ENCODE measurements around the gene TAF3.
A peak's percentile ranks its signal among the peaks of the same experiment; 100 is the strongest.

The TAF3 gene

DNA sequence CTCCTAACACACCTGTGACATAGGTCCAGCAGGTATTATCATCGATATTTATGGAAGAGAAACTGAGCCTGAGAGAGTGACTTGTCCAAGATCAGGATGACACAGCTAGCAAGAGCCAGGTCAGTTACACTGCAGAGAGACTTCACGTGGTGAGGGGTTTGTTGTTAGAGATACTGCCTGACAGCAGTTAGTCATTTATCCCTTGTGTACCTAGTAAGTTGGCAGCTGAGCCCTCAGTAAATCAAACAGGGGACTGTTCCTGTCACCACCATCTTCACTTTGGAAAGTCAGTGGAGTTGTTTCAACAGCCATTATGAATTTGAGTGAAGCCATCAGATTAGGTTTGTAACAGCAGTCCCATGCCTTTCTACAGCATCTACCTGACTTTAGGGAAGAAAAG, 148.7 kb downstream of the TAF3 start:
- TF ChIP-seq, protein P1, sequence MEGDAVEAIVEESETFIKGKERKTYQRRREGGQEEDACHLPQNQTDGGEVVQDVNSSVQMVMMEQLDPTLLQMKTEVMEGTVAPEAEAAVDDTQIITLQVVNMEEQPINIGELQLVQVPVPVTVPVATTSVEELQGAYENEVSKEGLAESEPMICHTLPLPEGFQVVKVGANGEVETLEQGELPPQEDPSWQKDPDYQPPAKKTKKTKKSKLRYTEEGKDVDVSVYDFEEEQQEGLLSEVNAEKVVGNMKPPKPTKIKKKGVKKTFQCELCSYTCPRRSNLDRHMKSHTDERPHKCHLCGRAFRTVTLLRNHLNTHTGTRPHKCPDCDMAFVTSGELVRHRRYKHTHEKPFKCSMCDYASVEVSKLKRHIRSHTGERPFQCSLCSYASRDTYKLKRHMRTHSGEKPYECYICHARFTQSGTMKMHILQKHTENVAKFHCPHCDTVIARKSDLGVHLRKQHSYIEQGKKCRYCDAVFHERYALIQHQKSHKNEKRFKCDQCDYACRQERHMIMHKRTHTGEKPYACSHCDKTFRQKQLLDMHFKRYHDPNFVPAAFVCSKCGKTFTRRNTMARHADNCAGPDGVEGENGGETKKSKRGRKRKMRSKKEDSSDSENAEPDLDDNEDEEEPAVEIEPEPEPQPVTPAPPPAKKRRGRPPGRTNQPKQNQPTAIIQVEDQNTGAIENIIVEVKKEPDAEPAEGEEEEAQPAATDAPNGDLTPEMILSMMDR (IDR thresholded peaks at IDR 0.05) = no peak

DNA sequence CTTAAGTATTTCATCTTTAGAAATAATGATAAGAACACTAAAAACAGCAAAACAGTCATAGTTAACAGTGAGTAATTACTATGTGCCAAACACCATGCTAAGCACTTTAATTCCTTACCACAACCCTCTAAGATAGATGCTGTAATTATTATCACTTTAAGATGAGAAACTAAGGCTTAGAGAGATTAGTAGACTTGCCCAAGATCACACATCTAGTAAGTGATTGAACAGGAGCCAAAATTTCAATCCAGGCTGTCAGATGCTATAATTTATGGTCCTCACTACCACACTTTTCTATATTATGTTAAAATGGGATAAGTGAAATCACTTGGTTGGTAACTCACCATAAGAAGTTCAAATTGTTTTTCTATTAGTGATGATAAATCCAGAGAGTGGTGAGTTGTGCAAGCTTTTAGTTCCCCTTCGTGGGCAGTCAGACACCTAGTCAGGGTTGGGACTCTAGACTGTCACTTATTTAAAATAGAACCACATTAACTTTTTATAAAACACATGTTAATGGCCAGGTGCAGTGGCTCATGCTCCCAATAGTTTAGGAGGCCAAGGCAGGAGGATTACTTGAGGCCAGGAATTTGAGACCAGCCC, 150.3 kb downstream of the TAF3 start:
- H3K4me1 ChIP-seq = no peaks in the 10 kb centered on the region
- H3K79me2 ChIP-seq = no peaks in the 10 kb centered on the region
- H3K9me3 ChIP-seq (ENCODE audit: control insufficient read depth, low read length) = no peaks in the 10 kb centered on the region

More for the DNA sequence above, 148.7 kb downstream of the TAF3 start:
- peaks cover under 1% of the 10 kb centered on the region for H3K79me2 ChIP-seq
- no peak overlapping the region for H3K4me2 ChIP-seq (ENCODE audit: low read length)
- no peaks in the 10 kb centered on the region for H3K4me1 ChIP-seq
- no peak overlapping the region for H2AFZ ChIP-seq
- H3K4me3 ChIP-seq (ENCODE audit: low read depth, low read length) = no peak overlapping the region
- H3K36me3 ChIP-seq (ENCODE audit: control insufficient read depth, insufficient read depth, low read length) = no peaks in the 10 kb centered on the region
- H3K27ac ChIP-seq = no peak overlapping the region
- H3K9ac ChIP-seq = no peak overlapping the region
- H3K27me3 ChIP-seq (ENCODE audit: control insufficient read depth, insufficient read depth, low read length) = no peaks in the 10 kb centered on the region
- H3K9me3 ChIP-seq (ENCODE audit: control insufficient read depth, low read length) = no peaks in the 10 kb centered on the region

DNA sequence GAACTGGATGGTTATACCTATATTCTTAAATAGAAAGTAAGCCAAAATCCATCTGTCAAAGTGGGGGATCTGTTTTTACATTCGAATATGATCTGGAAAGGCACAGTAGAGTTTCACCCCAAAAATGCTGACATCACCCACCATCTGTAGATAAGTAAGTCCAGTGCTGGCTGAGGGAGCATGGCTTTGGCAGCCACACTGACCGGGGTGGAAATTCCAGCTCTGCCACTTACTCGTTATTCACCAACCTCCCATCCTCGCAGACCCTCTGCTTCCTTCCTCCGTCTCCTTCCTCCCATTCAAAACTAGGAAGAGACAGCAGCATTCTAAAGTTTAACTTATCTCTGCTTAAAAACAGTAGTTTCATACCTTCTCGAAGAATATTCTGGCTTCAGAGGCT, 151.3 kb downstream of the TAF3 start:
- Histone ChIP-seq H3K79me2 (no peaks in the 10 kb centered on the region), H2AFZ (no peak overlapping the region), H3K27me3 (ENCODE audit: control insufficient read depth, insufficient read depth, low read length) (no peaks in the 10 kb centered on the region), H3K4me3 (ENCODE audit: low read depth, low read length) (peak overlapping the region; percentile 7), H3K36me3 (ENCODE audit: control insufficient read depth, insufficient read depth, low read length) (no peaks in the 10 kb centered on the region), H3K27ac (no peak overlapping the region), H3K9ac (no peak overlapping the region), H3K4me1 (no peaks in the 10 kb centered on the region), H3K4me2 (ENCODE audit: low read length) (no peak overlapping the region), H3K9me3 (ENCODE audit: control insufficient read depth, low read length) (no peaks in the 10 kb centered on the region)
- TF ChIP-seq, protein P1 (IDR thresholded peaks at IDR 0.05) = no peak

More for the DNA sequence above, 150.3 kb downstream of the TAF3 start:
- H3K4me3 ChIP-seq (ENCODE audit: low read depth, low read length) = no peak overlapping the region
- no peak overlapping the region for H3K27ac ChIP-seq
- no peak overlapping the region for H2AFZ ChIP-seq
- H3K4me2 ChIP-seq (ENCODE audit: low read length) = no peak overlapping the region
- TF ChIP-seq, protein P1 (IDR thresholded peaks at IDR 0.05) = no peak
- H3K9ac ChIP-seq = no peak overlapping the region
- H3K36me3 ChIP-seq (ENCODE audit: control insufficient read depth, insufficient read depth, low read length) = no peaks in the 10 kb centered on the region
- no peaks in the 10 kb centered on the region for H3K27me3 ChIP-seq (ENCODE audit: control insufficient read depth, insufficient read depth, low read length)

DNA sequence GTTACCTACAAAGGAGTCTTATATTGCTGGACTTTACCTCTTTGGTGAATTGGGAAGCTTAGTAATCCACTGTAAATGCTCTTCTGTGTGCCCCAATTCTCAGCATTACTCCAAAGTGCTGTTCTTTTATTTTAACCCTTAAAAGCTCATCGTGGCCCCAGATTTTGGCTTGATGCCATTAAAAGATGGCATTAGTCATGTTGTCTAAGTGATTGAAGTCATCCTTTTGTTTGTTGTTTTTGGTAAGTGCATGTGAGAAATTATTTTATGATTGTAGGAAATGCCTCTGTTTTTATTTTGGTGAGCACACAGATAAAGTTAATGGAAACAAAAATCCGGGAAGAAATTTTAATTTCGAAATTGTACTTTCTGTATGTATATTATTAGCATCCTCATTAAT, 153.6 kb downstream of the TAF3 start:
- no peak overlapping the region for H3K4me2 ChIP-seq (ENCODE audit: low read length)
- no peak overlapping the region for H2AFZ ChIP-seq
- peaks cover 3% of the 10 kb centered on the region for H3K79me2 ChIP-seq
- H3K4me1 ChIP-seq = no peaks in the 10 kb centered on the region
- no peaks in the 10 kb centered on the region for H3K36me3 ChIP-seq (ENCODE audit: control insufficient read depth, insufficient read depth, low read length)
- H3K9ac ChIP-seq = no peak overlapping the region
- H3K27me3 ChIP-seq (ENCODE audit: control insufficient read depth, insufficient read depth, low read length) = no peaks in the 10 kb centered on the region
- H3K4me3 ChIP-seq (ENCODE audit: low read depth, low read length) = no peak overlapping the region
- no peaks in the 10 kb centered on the region for H3K9me3 ChIP-seq (ENCODE audit: control insufficient read depth, low read length)
- H3K27ac ChIP-seq = no peak overlapping the region
- TF ChIP-seq, protein P1 (IDR thresholded peaks at IDR 0.05) = no peak

DNA sequence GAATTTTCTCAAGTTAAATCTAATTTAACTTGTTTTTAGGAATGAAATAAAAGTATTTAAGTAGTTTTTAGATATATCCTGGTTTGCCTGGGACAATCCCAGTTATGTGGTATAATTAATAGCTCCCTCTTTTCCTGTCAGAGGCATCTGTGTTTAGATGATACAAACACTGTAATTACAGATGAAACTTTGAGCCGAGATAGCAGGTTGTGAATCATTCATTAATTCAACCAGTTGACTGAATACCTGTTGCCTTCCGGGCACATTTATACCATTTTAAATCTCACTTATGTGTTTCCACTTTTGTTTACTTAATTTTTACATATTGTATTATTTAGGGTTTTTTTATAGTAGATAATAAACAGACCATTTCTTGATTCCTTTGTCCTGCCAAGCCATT, 154.1 kb downstream of the TAF3 start:
- H3K4me2 ChIP-seq (ENCODE audit: low read length) = no peak overlapping the region
- H3K4me1 ChIP-seq = no peaks in the 10 kb centered on the region
- H3K9ac ChIP-seq = no peak overlapping the region
- no peaks in the 10 kb centered on the region for H3K36me3 ChIP-seq (ENCODE audit: control insufficient read depth, insufficient read depth, low read length)
- no peaks in the 10 kb centered on the region for H3K27me3 ChIP-seq (ENCODE audit: control insufficient read depth, insufficient read depth, low read length)
- no peak overlapping the region for H3K4me3 ChIP-seq (ENCODE audit: low read depth, low read length)
- TF ChIP-seq, protein P1 (IDR thresholded peaks at IDR 0.05) = no peak
- H3K27ac ChIP-seq = no peak overlapping the region
- H2AFZ ChIP-seq = no peak overlapping the region
- H3K9me3 ChIP-seq (ENCODE audit: control insufficient read depth, low read length) = no peaks in the 10 kb centered on the region
- H3K79me2 ChIP-seq = peaks cover 3% of the 10 kb centered on the region
